ENCODE data around the gene ANKRD2. TPM values are rescaled to one million over a fixed set of nuclear protein-coding genes. Genes with fewer than 3 reads are reported as not detected.

The ANKRD2 gene
- total RNA-seq, 6 experiments from 2014 or later, result 0.28 to 0.81 (median 0.50) TPM; not detected in 2

GRCh38 chr10:97529685-97530465 is 42.7 kb upstream of the ANKRD2 start:
- WGBS (ENCODE audit: insufficient coverage, low coverage, low lambda C conversion rate, missing lambda C conversion rate), result 88% methylated on average over 9 of the region's 14 CpGs
- no peak for ATAC-seq
- TF ChIP-seq, protein P1, sequence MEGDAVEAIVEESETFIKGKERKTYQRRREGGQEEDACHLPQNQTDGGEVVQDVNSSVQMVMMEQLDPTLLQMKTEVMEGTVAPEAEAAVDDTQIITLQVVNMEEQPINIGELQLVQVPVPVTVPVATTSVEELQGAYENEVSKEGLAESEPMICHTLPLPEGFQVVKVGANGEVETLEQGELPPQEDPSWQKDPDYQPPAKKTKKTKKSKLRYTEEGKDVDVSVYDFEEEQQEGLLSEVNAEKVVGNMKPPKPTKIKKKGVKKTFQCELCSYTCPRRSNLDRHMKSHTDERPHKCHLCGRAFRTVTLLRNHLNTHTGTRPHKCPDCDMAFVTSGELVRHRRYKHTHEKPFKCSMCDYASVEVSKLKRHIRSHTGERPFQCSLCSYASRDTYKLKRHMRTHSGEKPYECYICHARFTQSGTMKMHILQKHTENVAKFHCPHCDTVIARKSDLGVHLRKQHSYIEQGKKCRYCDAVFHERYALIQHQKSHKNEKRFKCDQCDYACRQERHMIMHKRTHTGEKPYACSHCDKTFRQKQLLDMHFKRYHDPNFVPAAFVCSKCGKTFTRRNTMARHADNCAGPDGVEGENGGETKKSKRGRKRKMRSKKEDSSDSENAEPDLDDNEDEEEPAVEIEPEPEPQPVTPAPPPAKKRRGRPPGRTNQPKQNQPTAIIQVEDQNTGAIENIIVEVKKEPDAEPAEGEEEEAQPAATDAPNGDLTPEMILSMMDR (IDR thresholded peaks at IDR 0.05), result no peak
- TF ChIP-seq POLR2A (IDR thresholded peaks at IDR 0.05), result no peak
- Histone ChIP-seq H3K4me1 (no peaks in the 10 kb centered on the region), H3K4me3 (no peak overlapping the region), H3K36me3 (no peaks in the 10 kb centered on the region), H3K27me3 (no peaks in the 10 kb centered on the region), H3K27ac (no peak overlapping the region), H3K9me3 (no peaks in the 10 kb centered on the region)
- intact Hi-C loops (cut with DNase I), result no loop called here
- no peak for DNase-seq

DNA sequence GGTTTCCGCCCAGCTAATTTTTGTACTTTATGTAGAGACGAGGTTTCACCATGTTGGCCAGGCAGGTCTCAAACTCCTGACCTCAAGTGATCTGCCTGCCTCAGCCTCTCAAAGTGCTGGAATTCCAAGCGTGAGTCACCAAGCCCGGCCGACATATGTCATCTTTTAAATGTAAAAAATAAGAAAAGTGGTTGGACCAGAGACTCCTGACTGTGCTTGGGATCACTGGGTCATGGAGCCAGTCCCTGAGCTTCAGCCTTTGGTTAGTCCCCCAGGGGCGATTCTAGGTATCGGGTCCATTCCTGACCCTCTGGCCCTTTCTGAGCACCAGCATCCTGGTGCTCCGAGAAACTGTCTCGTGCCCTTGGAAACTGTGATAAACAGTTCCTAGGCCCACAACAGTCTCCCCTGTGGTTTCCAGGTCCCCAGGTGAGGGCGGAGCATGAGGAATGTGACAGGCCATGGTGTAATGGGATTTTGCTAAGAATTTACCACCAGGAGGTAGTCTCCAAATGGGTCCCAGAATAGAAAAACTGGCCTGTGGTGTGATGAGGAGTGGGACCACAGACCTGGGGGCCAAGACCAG is 41.1 kb upstream of the ANKRD2 start:
- no peaks in the 10 kb centered on the region for H3K4me1 ChIP-seq
- H3K4me3 ChIP-seq, result no peak overlapping the region
- intact Hi-C loops (cut with DNase I), result no loop called here
- H3K27me3 ChIP-seq, result no peaks in the 10 kb centered on the region
- H3K27ac ChIP-seq, result no peak overlapping the region
- H3K36me3 ChIP-seq, result no peaks in the 10 kb centered on the region
- H3K9me3 ChIP-seq, result no peaks in the 10 kb centered on the region
- ATAC-seq (no peak), DNase-seq (no peak)
- WGBS (ENCODE audit: insufficient coverage, low coverage, low lambda C conversion rate, missing lambda C conversion rate), result 90% methylated on average over 3 of the region's 10 CpGs
- TF ChIP-seq, protein P1 (IDR thresholded peaks at IDR 0.05), result no peak
- TF ChIP-seq POLR2A (IDR thresholded peaks at IDR 0.05), result no peak

DNA sequence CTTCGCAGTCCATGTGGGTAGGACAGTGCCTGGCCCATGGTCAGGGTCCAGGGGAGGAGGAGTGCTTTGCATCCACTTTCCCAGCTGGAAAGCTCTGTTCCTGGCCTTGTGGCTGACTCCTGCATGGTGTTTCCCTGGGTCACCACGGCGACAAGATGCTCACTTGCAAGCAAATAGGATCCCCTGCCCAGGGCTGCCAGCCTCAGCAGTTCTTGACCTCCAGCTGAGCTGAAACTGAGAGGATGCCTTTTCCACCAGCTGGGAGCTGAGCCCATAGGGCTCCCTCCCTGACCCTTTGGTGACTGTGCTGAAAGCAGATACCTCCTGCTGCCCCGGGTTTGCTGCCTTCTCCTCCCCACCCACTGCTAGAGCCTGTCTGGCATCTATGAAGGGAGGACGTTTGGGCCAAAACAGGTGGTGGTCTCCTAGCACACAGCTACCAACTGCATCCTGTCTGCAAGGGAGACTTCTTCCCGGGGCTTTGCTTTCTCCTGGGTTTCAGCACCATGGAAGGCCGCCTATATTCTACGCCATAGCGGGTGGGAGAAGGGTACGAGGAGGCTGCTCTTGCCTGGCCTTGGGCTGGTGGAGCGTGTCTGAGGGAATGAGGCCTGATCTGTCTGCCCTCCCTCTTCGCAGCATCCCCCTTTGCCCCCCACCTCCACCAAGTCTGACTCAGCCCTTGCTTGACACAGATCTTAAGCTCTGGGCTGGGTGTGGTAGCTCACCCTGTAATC is 39.5 kb upstream of the ANKRD2 start:
- Histone ChIP-seq H3K4me3 (no peak overlapping the region), H3K27ac (no peak overlapping the region), H3K36me3 (no peaks in the 10 kb centered on the region), H3K27me3 (no peaks in the 10 kb centered on the region), H3K9me3 (no peaks in the 10 kb centered on the region), H3K4me1 (no peaks in the 10 kb centered on the region)
- intact Hi-C loops (cut with DNase I), result no loop called here
- no peak for TF ChIP-seq POLR2A (IDR thresholded peaks at IDR 0.05)
- TF ChIP-seq, protein P1 (IDR thresholded peaks at IDR 0.05), result no peak
- 91% methylated on average over 5 of the region's 12 CpGs for WGBS (ENCODE audit: insufficient coverage, low coverage, low lambda C conversion rate, missing lambda C conversion rate)
- DNase-seq (no peak), ATAC-seq (no peak)

- WGBS (ENCODE audit: insufficient coverage, low coverage, low lambda C conversion rate, missing lambda C conversion rate), result 69% methylated on average over 4 of the region's 6 CpGs
- Histone ChIP-seq H3K36me3 (no peaks in the 10 kb centered on the region), H3K27me3 (no peaks in the 10 kb centered on the region), H3K4me3 (no peak overlapping the region), H3K4me1 (no peaks in the 10 kb centered on the region), H3K27ac (no peak overlapping the region), H3K9me3 (no peaks in the 10 kb centered on the region)
- ATAC-seq (no peak), DNase-seq (no peak)
- intact Hi-C loops (cut with DNase I), result no loop called here
- no peak for TF ChIP-seq POLR2A (IDR thresholded peaks at IDR 0.05)
- TF ChIP-seq, protein P1 (IDR thresholded peaks at IDR 0.05), result no peak
Observed at GRCh38 chr10:97533888-97534287, 38.7 kb upstream of the ANKRD2 start.

All from right lobe of liver (tissue), 6 donors.